GM12801 (cell line): ENCODE measurements around the gene TEKT3.

ENCODE experiments used
- TF ChIP-seq, protein P1 (sequence below): IDR thresholded peaks from one replicate; pipeline ENCODE4 v1.5.1; 2011; ENCODE audit warnings: control low read depth; ENCODE audit not compliant: insufficient read length; ENCODE audit errors: extremely low read depth

Gene TEKT3

DNA sequence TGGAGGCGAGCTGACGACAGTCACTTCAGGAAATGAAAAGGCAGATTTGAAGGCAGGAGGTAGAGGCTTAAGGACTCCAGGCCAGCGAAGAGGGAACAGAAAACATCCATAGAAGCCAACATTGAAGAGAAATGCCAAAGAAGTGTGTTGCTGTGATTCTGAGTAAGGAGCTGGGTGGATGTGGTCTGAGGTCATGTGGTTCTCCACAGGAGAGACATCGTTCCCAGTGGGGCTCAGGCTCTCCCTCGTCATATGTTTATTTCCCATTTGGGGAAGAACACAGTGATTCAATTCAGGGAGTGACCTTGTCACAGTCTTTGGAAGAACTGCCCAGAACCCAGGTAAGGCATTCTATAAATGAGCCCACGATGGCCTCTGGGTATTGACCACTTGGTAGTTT lies 69.7 kb downstream of the TEKT3 start:
- TF ChIP-seq, protein P1, sequence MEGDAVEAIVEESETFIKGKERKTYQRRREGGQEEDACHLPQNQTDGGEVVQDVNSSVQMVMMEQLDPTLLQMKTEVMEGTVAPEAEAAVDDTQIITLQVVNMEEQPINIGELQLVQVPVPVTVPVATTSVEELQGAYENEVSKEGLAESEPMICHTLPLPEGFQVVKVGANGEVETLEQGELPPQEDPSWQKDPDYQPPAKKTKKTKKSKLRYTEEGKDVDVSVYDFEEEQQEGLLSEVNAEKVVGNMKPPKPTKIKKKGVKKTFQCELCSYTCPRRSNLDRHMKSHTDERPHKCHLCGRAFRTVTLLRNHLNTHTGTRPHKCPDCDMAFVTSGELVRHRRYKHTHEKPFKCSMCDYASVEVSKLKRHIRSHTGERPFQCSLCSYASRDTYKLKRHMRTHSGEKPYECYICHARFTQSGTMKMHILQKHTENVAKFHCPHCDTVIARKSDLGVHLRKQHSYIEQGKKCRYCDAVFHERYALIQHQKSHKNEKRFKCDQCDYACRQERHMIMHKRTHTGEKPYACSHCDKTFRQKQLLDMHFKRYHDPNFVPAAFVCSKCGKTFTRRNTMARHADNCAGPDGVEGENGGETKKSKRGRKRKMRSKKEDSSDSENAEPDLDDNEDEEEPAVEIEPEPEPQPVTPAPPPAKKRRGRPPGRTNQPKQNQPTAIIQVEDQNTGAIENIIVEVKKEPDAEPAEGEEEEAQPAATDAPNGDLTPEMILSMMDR, result no peak

DNA sequence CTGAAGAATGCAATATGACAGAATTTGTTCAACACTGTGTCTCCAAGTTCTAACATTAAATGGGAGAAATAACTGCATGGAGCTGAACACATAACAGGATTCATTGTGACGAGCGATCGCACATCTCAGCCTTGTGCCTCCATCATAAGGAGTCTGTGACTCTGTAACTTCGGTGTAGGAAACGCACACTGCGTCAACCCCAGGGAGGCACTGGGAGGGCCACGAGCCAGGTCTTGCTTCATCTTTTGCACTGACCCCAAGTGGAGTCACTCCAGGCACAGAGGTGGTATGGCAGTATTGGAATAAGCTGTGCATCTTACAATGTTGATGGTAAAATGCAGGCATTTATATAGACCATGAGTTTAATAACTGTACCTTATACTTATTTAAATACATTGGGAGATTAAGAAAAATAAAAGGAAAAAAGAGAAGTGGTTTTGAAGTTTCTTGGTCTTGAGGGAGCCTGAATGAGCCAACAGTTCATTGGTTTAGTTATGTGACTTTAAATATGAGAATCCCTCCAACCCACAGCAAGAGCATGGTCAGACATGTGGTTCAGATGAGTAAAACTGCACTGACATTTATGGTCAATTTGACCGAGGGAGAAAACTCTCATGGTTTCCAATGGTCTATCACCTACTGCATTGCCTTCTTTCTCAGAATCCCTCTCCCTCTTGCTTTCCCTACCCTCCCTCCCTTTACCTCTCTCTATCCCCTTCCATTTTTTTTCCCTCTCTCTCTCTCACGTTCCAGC lies 70.6 kb downstream of the TEKT3 start:
- TF ChIP-seq, protein P1, result no peak

DNA sequence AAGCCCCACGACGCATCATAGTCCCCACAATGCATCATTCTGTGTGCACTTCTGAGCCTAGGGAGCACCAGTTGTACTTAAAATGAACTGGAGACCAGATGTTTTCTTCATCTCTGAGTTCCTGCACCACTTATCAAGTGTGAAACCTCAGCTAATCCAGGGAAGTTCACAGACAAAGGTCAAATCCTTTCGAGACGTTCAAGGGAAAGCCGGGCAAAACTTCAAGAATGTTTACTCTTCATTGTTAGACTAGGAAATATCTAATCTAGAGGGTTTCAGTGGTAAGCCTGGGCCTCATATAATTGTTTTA lies 71.7 kb downstream of the TEKT3 start:
- TF ChIP-seq, protein P1, result no peak

DNA sequence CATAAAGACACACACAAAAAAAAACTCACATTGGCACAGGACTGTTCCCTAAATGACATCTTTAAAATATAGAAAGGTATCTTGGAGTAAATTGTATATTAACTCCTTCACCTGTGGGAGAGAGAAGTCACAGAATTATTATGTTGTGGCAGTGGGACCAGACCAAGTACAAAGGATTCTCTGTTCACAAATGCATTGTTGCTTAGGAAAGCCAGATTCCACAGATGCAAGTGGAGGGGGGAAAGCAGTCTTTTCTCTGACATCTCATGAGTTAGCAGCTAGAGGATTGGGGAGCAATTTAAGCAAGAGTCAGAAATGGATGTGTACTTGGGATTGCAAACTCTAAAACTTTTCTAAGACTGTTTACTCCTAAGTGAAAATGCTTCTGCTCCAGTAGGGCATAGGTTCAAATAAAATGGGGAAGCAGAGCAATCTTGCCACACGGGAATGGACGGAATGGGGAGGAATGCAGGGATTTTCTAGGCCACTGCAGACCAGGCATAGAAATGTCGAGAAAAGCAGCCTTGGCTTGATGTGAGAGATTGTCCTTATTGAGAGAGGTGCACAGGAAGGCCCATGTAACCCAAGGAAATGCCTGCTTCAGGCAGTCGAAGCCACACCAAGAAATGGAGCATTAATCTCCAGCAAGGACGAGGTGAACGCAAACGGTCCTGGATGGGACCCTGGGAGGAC lies 72.2 kb downstream of the TEKT3 start:
- TF ChIP-seq, protein P1, result no peak

DNA sequence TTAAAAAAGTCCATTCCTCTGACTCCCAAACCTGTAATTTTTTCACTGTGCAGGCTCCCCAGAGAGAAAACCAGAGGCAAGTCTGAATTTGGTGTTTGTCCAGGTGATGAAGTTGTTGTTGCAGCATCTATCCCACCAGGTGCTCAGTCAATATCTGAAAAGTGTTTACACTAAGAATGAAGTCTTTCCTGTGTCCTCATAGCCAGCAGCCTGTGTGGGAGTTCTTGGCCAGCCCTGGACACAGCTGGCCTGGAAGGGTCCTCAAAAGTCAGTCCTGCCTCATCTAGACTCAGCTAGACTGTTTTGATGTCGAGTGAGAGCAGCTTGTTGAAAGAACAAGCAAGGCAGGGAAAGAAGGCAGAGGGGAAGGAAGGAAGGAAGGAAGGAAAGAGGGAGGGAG lies 72.9 kb downstream of the TEKT3 start:
- TF ChIP-seq, protein P1, result no peak

DNA sequence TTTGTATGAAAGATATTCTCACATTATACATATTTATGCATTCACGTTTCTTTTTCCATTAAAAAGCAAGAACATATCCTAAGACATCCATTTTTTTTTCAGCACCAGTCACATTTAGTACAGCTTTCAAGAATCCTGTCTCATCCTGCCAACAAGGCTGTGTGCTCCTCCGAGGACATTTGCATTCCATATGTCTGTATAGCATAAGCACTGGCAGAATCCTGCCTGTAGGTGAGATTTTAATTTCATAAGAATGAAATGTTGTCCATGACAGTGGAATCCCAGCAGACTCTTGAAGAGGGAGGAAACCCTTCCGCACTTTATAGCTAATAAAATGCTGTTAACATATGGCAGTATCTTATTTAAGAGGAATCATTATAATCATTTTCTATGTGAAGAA lies 73.4 kb downstream of the TEKT3 start:
- TF ChIP-seq, protein P1, result no peak

DNA sequence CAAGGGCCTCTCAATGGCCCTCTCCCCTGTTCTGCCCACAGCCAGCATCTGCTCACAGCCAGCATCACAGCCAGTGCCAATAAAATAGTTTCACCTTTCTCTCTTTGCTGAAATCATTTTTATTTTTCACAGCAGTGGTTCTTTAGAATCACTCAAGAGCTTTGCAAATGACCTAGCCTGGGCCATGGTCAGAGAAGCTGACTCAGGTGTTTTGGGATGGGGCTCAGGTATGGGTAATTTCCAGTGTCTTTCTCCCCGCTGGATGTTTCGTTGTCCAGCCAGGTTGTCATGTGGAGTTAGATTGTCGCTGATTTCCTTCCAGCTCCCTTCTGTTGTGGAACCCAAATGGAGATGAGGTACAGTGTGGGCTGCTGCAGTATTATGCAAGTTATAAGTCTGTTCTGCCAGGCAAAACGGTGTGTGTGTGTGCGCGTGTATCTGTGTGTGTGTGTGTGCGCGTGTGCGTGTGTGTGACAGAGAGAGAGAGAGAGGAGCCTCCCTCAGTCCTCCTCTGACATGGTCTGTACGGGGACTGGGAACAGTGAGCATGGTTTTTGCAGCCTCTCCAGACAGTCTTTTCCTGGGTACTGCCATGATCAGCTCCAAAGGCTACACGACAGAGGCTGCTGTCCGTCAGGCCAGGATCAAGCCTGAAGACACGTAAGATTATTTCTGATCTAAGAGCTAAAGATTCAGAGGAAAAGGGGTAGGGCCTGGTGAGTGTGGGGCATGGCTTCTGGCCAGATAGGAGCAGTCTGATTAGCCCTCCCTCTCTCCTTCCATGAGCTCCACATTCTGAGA lies 74.9 kb downstream of the TEKT3 start:
- TF ChIP-seq, protein P1, result no peak
